HG02678 (cell line): ENCODE data around the gene RTRAF.

Source experiments
- ATAC-seq: cut with Tn5 transposase; IDR thresholded peaks from one replicate; pipeline ENCODE4 v1.9.1; 2021; ENCODE audit warnings: mild to moderate bottlenecking, moderate library complexity; ENCODE audit not compliant: unreplicated experiment

RTRAF gene

GRCh38 chr14:52048641-52049204, 59.4 kb downstream of the RTRAF start:
- ATAC-seq: no peak

- ATAC-seq: no peak
Observed at GRCh38 chr14:52049271-52049670, 59.9 kb downstream of the RTRAF start.

GRCh38 chr14:52049721-52050588, 60.6 kb downstream of the RTRAF start:
- ATAC-seq: no peak

- no peak for ATAC-seq
Observed at GRCh38 chr14:52051251-52051650, 61.9 kb downstream of the RTRAF start.

GRCh38 chr14:52051871-52052270, 62.5 kb downstream of the RTRAF start:
- ATAC-seq: no peak

GRCh38 chr14:52052288-52052943, 63.1 kb downstream of the RTRAF start:
- no peak for ATAC-seq

- no peak for ATAC-seq
Observed at GRCh38 chr14:52053044-52053443, 63.7 kb downstream of the RTRAF start.

- ATAC-seq: no peak
Observed at GRCh38 chr14:52054678-52055077, 65.3 kb downstream of the RTRAF start.

GRCh38 chr14:52055167-52055566, 65.8 kb downstream of the RTRAF start:
- no peak for ATAC-seq

- ATAC-seq: no peak
Observed at GRCh38 chr14:52058341-52058740, 69.0 kb downstream of the RTRAF start.

GRCh38 chr14:52059649-52060048, 70.3 kb downstream of the RTRAF start:
- no peak for ATAC-seq

- no peak for ATAC-seq
Observed at GRCh38 chr14:52060080-52060479, 70.7 kb downstream of the RTRAF start.
